ENCODE measurements around the gene SPTB.

DNA sequence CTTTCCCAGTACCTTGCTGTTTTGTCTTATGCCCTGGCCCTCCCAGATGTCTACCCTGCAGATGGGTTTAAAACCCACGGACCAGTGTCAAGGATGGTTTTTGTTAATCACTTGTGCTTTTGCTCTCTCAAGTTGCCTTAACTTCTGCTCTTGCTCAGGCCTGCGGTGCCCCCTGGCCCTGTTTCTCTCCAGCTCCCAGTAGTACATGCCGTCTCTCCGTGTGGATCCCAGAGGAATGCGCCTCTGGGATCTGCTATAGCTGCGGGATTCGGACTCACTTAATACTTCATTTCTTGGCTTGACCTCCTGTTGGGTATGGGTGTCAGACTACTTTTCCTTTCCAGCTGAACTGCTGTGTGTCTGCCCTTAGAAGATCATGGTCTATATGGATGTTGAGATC lies 160.9 kb downstream of the SPTB start:
- TF ChIP-seq, protein P1, sequence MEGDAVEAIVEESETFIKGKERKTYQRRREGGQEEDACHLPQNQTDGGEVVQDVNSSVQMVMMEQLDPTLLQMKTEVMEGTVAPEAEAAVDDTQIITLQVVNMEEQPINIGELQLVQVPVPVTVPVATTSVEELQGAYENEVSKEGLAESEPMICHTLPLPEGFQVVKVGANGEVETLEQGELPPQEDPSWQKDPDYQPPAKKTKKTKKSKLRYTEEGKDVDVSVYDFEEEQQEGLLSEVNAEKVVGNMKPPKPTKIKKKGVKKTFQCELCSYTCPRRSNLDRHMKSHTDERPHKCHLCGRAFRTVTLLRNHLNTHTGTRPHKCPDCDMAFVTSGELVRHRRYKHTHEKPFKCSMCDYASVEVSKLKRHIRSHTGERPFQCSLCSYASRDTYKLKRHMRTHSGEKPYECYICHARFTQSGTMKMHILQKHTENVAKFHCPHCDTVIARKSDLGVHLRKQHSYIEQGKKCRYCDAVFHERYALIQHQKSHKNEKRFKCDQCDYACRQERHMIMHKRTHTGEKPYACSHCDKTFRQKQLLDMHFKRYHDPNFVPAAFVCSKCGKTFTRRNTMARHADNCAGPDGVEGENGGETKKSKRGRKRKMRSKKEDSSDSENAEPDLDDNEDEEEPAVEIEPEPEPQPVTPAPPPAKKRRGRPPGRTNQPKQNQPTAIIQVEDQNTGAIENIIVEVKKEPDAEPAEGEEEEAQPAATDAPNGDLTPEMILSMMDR (IDR thresholded peaks at IDR 0.05), result no peak
- TF ChIP-seq POLR2A (IDR thresholded peaks at IDR 0.05), result no peak

All from esophagus squamous epithelium (tissue), 4 donors.